Breast epithelium (tissue), 3 donors: ENCODE data around the gene CX3CR1.

Experiments used
- POLR2A ChIP-seq: fragments of 450-650 bp; IDR thresholded peaks from one replicate; pipeline ENCODE4 v1.6.1; 2016; ENCODE audit warnings: antibody characterized with exemption, mild to moderate bottlenecking, moderate library complexity
- POLR2AphosphoS5 ChIP-seq, 3 donors: sonication (generic); formaldehyde crosslinking; IDR thresholded peaks; one replicate each; pipeline ENCODE4 v1.6.1; 2017; ENCODE audit warnings: antibody characterized with exemption in 3 of 3
- TF ChIP-seq, protein P1 (sequence below), 3 donors: fragments of 450-650 bp; IDR thresholded peaks; one replicate each; pipeline ENCODE4 v1.5.1; 2016 to 2017; ENCODE audit warnings: antibody characterized with exemption in 3 of 3, mild to moderate bottlenecking in 3 of 3, moderate library complexity in 3 of 3

DNA sequence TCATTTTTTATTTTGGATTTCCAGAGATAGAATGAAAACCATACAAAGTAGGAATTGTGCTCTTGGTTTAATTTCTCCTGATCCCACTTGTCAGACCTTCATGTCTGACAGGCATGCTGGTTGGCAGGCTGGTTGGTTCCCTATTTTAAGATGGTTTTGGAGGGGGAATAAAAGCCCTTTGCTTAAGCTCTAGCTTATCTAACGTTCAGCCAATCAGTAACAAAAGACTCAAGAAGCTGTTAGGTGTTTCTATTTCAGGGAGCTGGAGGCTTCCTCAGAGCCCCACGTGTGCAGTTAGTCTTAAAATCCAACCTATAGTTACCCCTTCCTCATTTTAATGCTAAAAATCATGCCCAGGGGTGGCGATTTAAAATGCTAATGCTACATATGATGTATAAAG is 47.0 kb downstream of the CX3CR1 start:
- no peak for TF ChIP-seq POLR2A
- TF ChIP-seq, protein P1, sequence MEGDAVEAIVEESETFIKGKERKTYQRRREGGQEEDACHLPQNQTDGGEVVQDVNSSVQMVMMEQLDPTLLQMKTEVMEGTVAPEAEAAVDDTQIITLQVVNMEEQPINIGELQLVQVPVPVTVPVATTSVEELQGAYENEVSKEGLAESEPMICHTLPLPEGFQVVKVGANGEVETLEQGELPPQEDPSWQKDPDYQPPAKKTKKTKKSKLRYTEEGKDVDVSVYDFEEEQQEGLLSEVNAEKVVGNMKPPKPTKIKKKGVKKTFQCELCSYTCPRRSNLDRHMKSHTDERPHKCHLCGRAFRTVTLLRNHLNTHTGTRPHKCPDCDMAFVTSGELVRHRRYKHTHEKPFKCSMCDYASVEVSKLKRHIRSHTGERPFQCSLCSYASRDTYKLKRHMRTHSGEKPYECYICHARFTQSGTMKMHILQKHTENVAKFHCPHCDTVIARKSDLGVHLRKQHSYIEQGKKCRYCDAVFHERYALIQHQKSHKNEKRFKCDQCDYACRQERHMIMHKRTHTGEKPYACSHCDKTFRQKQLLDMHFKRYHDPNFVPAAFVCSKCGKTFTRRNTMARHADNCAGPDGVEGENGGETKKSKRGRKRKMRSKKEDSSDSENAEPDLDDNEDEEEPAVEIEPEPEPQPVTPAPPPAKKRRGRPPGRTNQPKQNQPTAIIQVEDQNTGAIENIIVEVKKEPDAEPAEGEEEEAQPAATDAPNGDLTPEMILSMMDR (IDR thresholded peaks at IDR 0.05), result no peak
- TF ChIP-seq POLR2AphosphoS5 (IDR thresholded peaks at IDR 0.05), result no peak
